ENCODE results near the gene SAFB2.

The SAFB2 gene

GRCh38 chr19:5578097-5578846 is 44.3 kb downstream of the SAFB2 start:
- peak; percentile 78 to 82 for DNase-seq

GRCh38 chr19:5575590-5575989 is 47.0 kb downstream of the SAFB2 start:
- no peak for DNase-seq

DNA sequence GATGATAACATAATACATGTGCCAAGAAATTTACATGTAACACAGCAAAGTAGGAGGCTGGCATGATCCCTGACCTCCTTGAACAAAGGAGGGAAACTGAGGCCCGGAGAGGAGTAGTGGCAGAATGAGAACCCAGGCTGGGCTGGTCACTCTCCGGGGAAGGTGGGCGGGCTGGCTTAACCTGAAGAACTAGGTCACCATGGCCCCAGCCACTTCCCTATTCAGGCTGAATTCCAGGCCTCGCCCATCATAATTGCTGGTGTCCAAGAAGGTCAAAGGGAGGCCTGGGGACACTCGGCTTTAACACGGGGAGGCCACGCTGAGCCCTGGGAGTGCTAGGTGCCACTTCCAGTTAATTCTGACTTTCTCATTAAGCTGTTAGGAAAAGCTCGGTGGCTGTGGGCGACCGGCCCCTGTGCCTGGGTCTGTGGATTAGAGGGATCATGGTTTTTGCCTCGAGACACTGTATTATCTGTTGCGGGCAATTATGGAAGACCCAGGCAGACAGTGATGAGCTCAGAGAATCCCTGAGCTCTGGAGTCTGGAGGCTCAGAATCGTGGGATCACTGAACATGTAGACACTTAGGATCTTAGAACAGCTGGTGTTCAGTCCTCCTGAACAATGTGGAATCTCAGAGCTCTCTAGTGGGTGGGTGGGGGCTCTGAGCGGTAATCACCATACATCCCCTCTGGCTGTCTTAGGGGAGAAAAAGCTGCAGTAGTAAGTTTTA is 49.9 kb downstream of the SAFB2 start:
- no peak for DNase-seq

GRCh38 chr19:5571777-5572176 is 50.8 kb downstream of the SAFB2 start:
- no peak for DNase-seq

GRCh38 chr19:5567970-5568407 is 54.6 kb downstream of the SAFB2 start:
- no peak for DNase-seq

DNA sequence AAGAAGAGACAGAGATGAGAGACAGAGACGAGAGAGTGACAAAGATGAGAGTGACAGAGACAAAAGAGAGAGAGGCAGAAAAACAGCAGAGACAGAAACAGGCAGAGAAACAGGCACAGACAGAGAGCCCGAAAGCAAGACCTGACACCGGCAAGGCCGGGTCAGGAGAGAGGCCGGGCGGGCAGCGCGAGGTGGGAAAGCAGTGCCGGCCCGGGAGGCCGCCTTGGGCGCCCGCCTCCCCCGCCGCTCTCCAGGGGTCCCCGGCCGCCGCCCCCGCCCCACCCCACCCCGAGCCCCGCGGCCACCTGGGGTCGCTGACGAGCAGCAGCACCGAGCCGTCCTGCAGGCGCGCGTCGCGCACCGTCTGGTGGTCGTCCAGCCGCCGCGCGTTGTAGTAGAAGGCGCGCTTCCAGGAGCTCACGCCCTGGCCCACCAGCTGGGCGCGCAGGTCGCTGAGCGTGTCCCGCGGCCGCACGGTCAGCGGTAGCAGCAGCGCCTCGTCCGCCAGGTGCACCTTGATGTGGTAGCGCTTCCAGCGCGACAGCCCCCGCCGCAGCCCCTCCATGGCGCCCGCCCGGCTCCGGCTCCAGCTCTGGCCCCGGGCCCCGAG is 55.1 kb downstream of the SAFB2 start, which contains the start of gene TINCR:
Gene TINCR (minus strand): TSS at position 594 of the 610 bp plus-strand sequence.
- DNase-seq = no peak

GRCh38 chr19:5564930-5565329 is 57.6 kb downstream of the SAFB2 start:
- DNase-seq = no peak

DNA sequence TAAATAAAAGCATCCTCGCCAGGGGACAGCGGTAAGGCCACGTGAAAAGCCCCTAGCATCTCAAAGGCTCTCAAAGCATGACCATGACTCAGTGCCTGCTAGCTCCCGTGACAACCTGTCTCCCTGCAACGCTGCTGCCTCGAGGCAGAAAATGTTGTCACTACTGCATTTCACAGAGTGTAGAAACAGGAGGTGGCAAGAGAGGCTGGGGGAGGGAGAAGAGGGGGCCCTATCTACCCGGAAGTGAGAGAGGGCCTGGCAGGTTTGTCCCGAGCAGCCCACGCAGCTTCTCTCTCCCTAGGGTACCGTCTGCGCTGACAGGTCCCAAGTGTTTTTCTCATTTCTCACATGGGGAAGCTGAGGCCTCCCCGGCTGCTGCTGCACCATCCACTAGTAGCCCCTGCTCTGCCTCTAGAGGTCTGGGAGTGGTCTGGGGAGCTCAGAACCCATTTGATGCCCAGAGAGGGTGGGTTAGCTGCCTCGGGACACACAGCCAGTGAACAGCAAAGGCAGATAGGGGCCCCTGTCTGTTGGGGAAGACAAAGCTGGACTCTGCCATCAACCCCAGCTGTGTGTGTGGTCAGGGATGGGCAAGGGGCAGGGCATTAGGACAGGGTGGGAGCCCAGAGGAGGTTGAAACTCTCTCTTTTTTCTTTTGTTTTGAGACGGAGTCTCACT is 58.5 kb downstream of the SAFB2 start:
- DNase-seq = no peak

GRCh38 chr19:5563008-5563431 is 59.6 kb downstream of the SAFB2 start:
- no peak for DNase-seq

GRCh38 chr19:5562280-5562679 is 60.3 kb downstream of the SAFB2 start:
- DNase-seq = no peak

GRCh38 chr19:5561559-5561958 is 61.0 kb downstream of the SAFB2 start:
- DNase-seq = no peak

GRCh38 chr19:5560156-5560555 is 62.4 kb downstream of the SAFB2 start:
- DNase-seq = no peak

DNA sequence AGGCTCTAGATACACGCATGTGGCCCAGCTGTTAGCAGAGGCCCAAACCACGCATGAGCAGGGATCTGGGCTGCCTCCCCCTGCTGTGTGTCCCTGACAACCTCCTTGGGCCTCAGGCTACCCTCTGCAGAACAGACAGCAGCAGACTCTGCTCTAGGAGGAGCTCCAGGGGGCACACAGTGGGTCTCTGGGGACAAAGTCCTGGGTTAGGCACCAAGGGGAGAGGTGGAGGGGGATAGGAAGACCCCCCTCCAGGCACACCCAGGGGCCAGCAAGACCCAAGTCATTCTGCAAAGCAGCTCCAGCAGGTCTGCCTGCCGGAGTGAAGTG is 62.8 kb downstream of the SAFB2 start:
- no peak for DNase-seq

- DNase-seq = no peak
Measured at GRCh38 chr19:5558101-5558621, 64.4 kb downstream of the SAFB2 start.

- no peak for DNase-seq
Measured at GRCh38 chr19:5557691-5558090, 64.9 kb downstream of the SAFB2 start.

DNA sequence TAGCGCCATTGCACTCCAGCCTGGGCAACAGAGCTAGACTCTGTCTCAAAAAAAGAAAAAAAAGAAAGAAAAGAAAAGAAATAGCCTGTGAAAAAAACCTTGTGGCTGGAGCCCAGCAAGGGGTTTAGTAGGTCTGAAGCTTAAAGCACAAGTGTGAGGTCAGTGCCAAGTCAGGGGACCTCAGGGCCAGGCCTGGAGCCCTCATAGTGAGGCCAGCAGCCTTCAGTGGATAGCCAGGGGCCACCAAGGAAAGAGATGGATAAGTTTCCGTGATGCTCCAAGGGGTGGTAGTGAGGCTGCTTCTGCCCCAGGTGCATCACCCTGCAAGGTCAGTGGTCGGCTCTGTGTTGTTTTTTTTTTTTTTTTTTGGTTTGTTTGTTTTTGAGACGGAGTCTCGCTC is 67.7 kb downstream of the SAFB2 start:
- DNase-seq = no peak

DNA sequence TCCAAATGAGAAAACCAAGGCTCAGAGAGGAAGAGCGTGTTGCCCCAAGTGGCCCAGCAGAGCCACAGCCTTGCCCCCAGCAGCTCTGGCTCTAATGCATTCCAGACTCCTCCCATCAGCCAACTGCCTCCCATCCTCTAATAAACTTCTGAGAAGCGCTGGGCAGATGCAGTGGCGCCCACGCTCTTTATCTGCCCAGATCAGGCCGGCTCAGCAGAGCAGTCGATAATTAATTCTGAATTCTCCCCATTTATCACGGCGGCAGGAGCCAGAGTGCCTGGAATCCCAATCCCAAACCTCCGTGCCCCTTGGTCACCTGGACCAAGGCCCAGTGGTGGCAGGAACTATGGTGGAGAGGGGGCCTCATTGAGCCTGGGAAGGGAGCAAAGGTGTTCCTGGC is 68.7 kb downstream of the SAFB2 start:
- DNase-seq = no peak

DNA sequence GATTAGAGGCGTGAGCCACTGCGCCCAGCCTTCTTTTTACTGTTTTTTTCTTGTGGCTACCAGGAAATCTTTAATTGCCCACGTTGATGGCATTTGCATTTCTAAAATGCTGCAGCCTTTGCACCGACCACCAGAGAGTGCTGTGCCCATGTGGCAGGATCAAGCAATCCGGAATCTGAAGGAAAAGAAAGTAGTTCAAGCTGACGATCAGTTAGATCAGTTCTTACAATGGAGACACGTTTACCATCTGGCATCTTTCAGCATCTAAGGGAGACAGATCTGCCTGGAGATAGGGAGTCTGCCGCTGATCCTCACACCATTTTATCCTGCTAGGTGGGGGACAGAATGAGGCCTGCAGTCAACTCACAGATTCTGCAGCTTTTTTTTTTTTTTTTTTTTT is 74.7 kb downstream of the SAFB2 start:
- DNase-seq = peak in 1 of 2 donors; percentile 12

DNA sequence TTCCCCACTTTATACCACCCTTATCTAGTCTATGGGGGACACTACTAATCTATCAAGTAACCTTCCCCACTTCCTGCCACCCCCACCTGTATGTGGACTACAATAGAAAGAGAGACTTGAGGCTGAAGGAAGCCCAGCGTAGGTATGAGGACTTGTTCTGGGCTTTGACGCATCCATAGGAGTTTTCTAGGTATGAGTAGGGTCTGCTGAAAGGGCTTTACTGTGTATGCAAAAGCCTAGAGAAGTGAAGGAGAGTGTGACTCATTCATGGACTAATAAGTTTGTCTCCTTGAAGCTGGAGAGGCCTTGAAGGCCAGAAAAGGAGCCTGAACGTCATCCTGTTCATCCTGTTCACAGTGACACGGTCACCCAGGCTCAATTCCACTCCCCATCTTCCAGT is 76.6 kb downstream of the SAFB2 start:
- DNase-seq = no peak

GRCh38 chr19:5545051-5545450 is 77.5 kb downstream of the SAFB2 start:
- no peak for DNase-seq

GRCh38 chr19:5542665-5543064 is 79.9 kb downstream of the SAFB2 start:
- no peak for DNase-seq

GRCh38 chr19:5541456-5541855 is 81.1 kb downstream of the SAFB2 start:
- DNase-seq = no peak

DNA sequence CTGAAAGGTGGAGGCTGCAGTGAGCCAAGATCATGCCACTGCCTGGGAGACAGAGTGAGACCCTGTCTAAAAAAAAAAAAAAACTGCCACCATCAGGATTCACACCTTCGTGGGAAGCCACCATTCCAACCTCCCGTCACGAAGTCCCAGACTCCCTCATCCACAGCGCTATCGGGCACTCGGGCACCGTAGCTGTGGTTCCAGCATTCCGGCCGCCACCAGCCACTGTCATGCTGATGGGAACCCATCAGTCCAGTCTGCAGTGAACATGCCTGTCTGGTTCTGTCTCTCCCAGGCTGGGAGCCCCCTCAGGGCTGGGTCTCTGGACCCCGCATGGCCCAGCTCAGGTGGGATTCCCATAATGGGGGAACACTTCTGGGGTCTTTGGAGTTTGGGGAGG is 82.4 kb downstream of the SAFB2 start:
- DNase-seq = no peak
